Testis (tissue), 3 donors: ENCODE measurements around the gene SMG5. TPM values are rescaled to one million over a fixed set of nuclear protein-coding genes. Genes with fewer than 3 reads are reported as not detected.

ENCODE experiments used
- DNase-seq: peaks from one replicate; pipeline ENCODE4 v3.0.0-alpha.2; 2019
- H3K27ac ChIP-seq, 2 donors: fragments of 200-600 bp; sonication (generic); one replicate each; pipeline ENCODE4 v1.5.1; 2019
- H3K27me3 ChIP-seq: fragments of 200-600 bp; sonication (generic); one replicate; pipeline ENCODE4 v1.5.1; 2019
- H3K36me3 ChIP-seq: fragments of 200-600 bp; sonication (generic); one replicate; pipeline ENCODE4 v1.5.1; 2017; ENCODE audit warnings: low read depth; ENCODE audit errors: missing control alignments
- H3K4me1 ChIP-seq: fragments of 200-600 bp; sonication (generic); one replicate; pipeline ENCODE4 v1.5.1; 2019
- H3K4me3 ChIP-seq, 2 donors: fragments of 200-600 bp; sonication (generic); one replicate each; pipeline ENCODE4 v1.5.1; 2017 to 2019
- H3K9me3 ChIP-seq: fragments of 200-600 bp; sonication (generic); one replicate; pipeline ENCODE4 v1.5.1; 2017
- CTCF ChIP-seq, 3 experiments: fragments of 450-650 bp in 2 of 3; fragments of 200-600 bp in 1 of 3; sonication (generic) in 1 of 3; IDR thresholded peaks; one replicate each; pipeline ENCODE4 v1.5.1; 2016 to 2019; ENCODE audit warnings: antibody characterized with exemption in 3 of 3, mild to moderate bottlenecking in 2 of 3, moderate library complexity in 1 of 3
- POLR2A ChIP-seq: fragments of 450-650 bp; IDR thresholded peaks from one replicate; pipeline ENCODE4 v1.6.1; 2017; ENCODE audit warnings: antibody characterized with exemption, mild to moderate bottlenecking, moderate library complexity
- WGBS, 2 donors: methylation state at CpG; one replicate each; pipeline ENCODE4 v1.1.5; 2018; 5-methylcytosine and 5-hydroxymethylcytosine counted together
- intact Hi-C: fragments of 100-400 bp; cut with DNase I; formaldehyde crosslinking; loops from one replicate; pipeline ENCODE4 v1.15.1; 2023; ENCODE audit warnings: low total_unique reads
- polyA plus RNA-seq: library from polyadenylated mRNA; stranded (reverse); fragments of 350-450 nt; fragmentation: Illumina TruSeq; extraction: RNeasy Lipid Tissue Mini Kit (QIAGEN cat#74804); gene quantifications from one replicate; pipeline ENCODE4 v1.2.3, GENCODE V29; 2014; ENCODE audit warnings: low read depth, low replicate concordance; ENCODE audit not compliant: insufficient read depth
- total RNA-seq, 2 donors: library from RNA; depleted of rRNA; stranded (reverse); fragments of >200 nt; gene quantifications; one replicate each; pipeline ENCODE4 v1.2.3, GENCODE V29; 2016

Gene SMG5
- total and polyA plus RNA-seq, 3 donors from 2014 or later, result 74.5 to 100 (median 82.5) TPM

GRCh38 chr1:156226782-156227181, 55.8 kb downstream of the SMG5 start:
- H3K36me3 ChIP-seq, result no peaks in the 10 kb centered on the region
- H3K4me3 ChIP-seq, result no peak overlapping the region
- H3K4me1 ChIP-seq, result no peaks in the 10 kb centered on the region
- WGBS, 2 donors, result 83 to 86% methylated on average over 4 of the region's 4 CpGs
- no peak overlapping the region for H3K27ac ChIP-seq
- intact Hi-C loops, result no loop called here
- H3K27me3 ChIP-seq, result no peaks in the 10 kb centered on the region
- H3K9me3 ChIP-seq, result no peaks in the 10 kb centered on the region
- no peak for DNase-seq
- TF ChIP-seq POLR2A (no peak), CTCF (IDR thresholded peaks at IDR 0.05) (no peak)

- WGBS, 2 donors, result 81 to 83% methylated on average over 2 of the region's 2 CpGs
Observed at GRCh38 chr1:156226116-156226538, 56.5 kb downstream of the SMG5 start.

GRCh38 chr1:156225677-156226014, 57.0 kb downstream of the SMG5 start:
- no peaks in the 10 kb centered on the region for H3K36me3 ChIP-seq
- no peak overlapping the region for H3K4me3 ChIP-seq
- no peaks in the 10 kb centered on the region for H3K27me3 ChIP-seq
- intact Hi-C loops, result loop anchor here (2.0 kb wide), 1 partner anchor 81 kb away; no protein-coding TSS in a partner anchor
- DNase-seq, result no peak
- no peaks in the 10 kb centered on the region for H3K9me3 ChIP-seq
- TF ChIP-seq POLR2A, result no peak
- TF ChIP-seq CTCF (IDR thresholded peaks at IDR 0.05), result no peak
- no peaks in the 10 kb centered on the region for H3K4me1 ChIP-seq
- no peak overlapping the region for H3K27ac ChIP-seq
- 19 to 28% methylated on average over 2 of the region's 2 CpGs for WGBS, 2 donors

More at GRCh38 chr1:156226116-156226538, 56.5 kb downstream of the SMG5 start:
- Histone ChIP-seq H3K27me3 (no peaks in the 10 kb centered on the region), H3K27ac (no peak overlapping the region), H3K9me3 (no peaks in the 10 kb centered on the region), H3K4me3 (no peak overlapping the region), H3K4me1 (no peaks in the 10 kb centered on the region), H3K36me3 (no peaks in the 10 kb centered on the region)
- TF ChIP-seq POLR2A (no peak), CTCF (IDR thresholded peaks at IDR 0.05) (no peak)
- DNase-seq, result no peak
- intact Hi-C loops, result no loop called here

- Histone ChIP-seq H3K27ac (no peak overlapping the region), H3K9me3 (no peaks in the 10 kb centered on the region), H3K4me3 (no peak overlapping the region), H3K27me3 (no peaks in the 10 kb centered on the region), H3K4me1 (no peaks in the 10 kb centered on the region), H3K36me3 (no peaks in the 10 kb centered on the region)
- 93 to 94% methylated on average over 13 of the region's 13 CpGs for WGBS, 2 donors
- no peak for DNase-seq
- TF ChIP-seq POLR2A, result no peak
- no peak for TF ChIP-seq CTCF (IDR thresholded peaks at IDR 0.05)
- intact Hi-C loops, result loop anchor here (5.0 kb wide), 1 partner anchor 130 kb away; no protein-coding TSS in a partner anchor
Observed at GRCh38 chr1:156221986-156222692, 60.5 kb downstream of the SMG5 start.

GRCh38 chr1:156220226-156220625, 62.4 kb downstream of the SMG5 start:
- Histone ChIP-seq H3K36me3 (no peaks in the 10 kb centered on the region), H3K4me3 (no peak overlapping the region), H3K27me3 (no peaks in the 10 kb centered on the region), H3K9me3 (no peaks in the 10 kb centered on the region), H3K4me1 (no peaks in the 10 kb centered on the region), H3K27ac (no peak overlapping the region)
- TF ChIP-seq POLR2A (no peak), CTCF (IDR thresholded peaks at IDR 0.05) (no peak)
- intact Hi-C loops, result loop anchor here (5.0 kb wide), 1 partner anchor 128 kb away; no protein-coding TSS in a partner anchor
- no peak for DNase-seq
- WGBS, 2 donors, result 92 to 96% methylated on average over 9 of the region's 9 CpGs
